PFSK-1 (cell line): ENCODE results near the gene GUCA2A.

Experiments
- FOXP2 ChIP-seq: optimal IDR thresholded peaks from 2 replicates; pipeline ENCODE3; 2011; ENCODE audit warnings: borderline replicate concordance, control low read depth, inconsistent platforms; ENCODE audit not compliant: insufficient read depth; ENCODE audit errors: extremely low read length, extremely low read depth
- POLR2AphosphoS5 ChIP-seq: IDR thresholded peaks from 2 replicates; pipeline ENCODE4 v1.6.1; 2012; ENCODE audit warnings: low read depth, mild to moderate bottlenecking, control low read depth, low read length, moderate library complexity
- REST ChIP-seq, 2 experiments: IDR thresholded peaks; 2 replicates each; pipeline versions ENCODE4 v1.6.1 to v1.8.0; 2011 to 2012; ENCODE audit warnings: low read depth in 2 of 2, low read length in 2 of 2, control low read depth in 1 of 2, inconsistent platforms in 1 of 2, mild to moderate bottlenecking in 1 of 2, moderate library complexity in 1 of 2; ENCODE audit not compliant: insufficient read depth in 1 of 2
- SIN3A ChIP-seq: IDR thresholded peaks from 2 replicates; pipeline ENCODE4 v1.6.1; 2012; ENCODE audit warnings: mild to moderate bottlenecking, low read length, moderate library complexity, borderline replicate concordance; ENCODE audit not compliant: insufficient read depth
- TAF1 ChIP-seq: IDR thresholded peaks from 2 replicates; pipeline ENCODE4 v1.6.1; 2012; ENCODE audit warnings: low read length, control low read depth, borderline replicate concordance; ENCODE audit not compliant: insufficient read depth

The GUCA2A gene

GRCh38 chr1:42183210-42183956 is 18.8 kb upstream of the GUCA2A start:
- TF ChIP-seq POLR2AphosphoS5 (no peak), SIN3A (no peak), TAF1 (no peak), REST (IDR thresholded peaks at IDR 0.05; ENCODE audit: insufficient read depth in 1 of 2, low read depth in 2 of 2, low read length in 2 of 2) (no peak), FOXP2 (no peak)

- TF ChIP-seq POLR2AphosphoS5 (no peak), REST (IDR thresholded peaks at IDR 0.05; ENCODE audit: insufficient read depth in 1 of 2, low read depth in 2 of 2, low read length in 2 of 2) (no peak), TAF1 (no peak), FOXP2 (no peak), SIN3A (no peak)
Observed at GRCh38 chr1:42181687-42182086, 17.1 kb upstream of the GUCA2A start.

GRCh38 chr1:42179900-42180329 is 15.4 kb upstream of the GUCA2A start:
- no peak for TF ChIP-seq FOXP2
- TF ChIP-seq SIN3A = no peak

- TF ChIP-seq FOXP2 = no peak
- TF ChIP-seq POLR2AphosphoS5 = no peak
- no peak for TF ChIP-seq REST (IDR thresholded peaks at IDR 0.05; ENCODE audit: insufficient read depth in 1 of 2, low read depth in 2 of 2, low read length in 2 of 2)
- no peak for TF ChIP-seq TAF1
- no peak for TF ChIP-seq SIN3A
Observed at GRCh38 chr1:42179275-42179674, 14.7 kb upstream of the GUCA2A start.

- no peak for TF ChIP-seq REST (IDR thresholded peaks at IDR 0.05; ENCODE audit: insufficient read depth in 1 of 2, low read depth in 2 of 2, low read length in 2 of 2)
- TF ChIP-seq FOXP2 = no peak
- no peak for TF ChIP-seq POLR2AphosphoS5
- TF ChIP-seq TAF1 = no peak
- no peak for TF ChIP-seq SIN3A
Observed at GRCh38 chr1:42178249-42178648, 13.7 kb upstream of the GUCA2A start.
